GM10847 (cell line): ENCODE results near the gene DPP4.

ENCODE experiments used
- POLR2A ChIP-seq: IDR thresholded peaks from 2 replicates; pipeline ENCODE4 v1.6.1; 2011; ENCODE audit not compliant: insufficient read length; ENCODE audit errors: extremely low read depth

Gene DPP4

GRCh38 chr2:162072181-162072702 is 1.8 kb downstream of the DPP4 start:
- no peak for TF ChIP-seq POLR2A

DNA sequence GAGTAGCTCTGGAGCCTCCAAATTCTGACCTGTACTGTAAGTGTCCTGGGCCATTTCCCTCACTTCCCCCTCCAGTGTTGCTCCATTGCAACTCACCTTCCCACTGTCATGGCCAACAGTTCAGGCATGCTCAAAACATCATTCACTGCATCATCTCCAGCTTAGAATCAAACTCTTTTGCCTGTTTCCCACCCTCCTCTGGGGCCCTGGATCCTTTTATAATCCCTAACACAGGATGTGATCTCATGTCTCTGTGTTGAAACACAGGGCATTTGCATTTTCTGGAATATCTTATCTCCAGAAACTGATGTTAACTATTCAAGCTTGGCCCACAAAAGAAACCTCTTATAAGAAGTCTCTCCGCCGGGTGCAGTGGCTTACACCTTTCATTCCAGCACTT is 3.0 kb downstream of the DPP4 start:
- TF ChIP-seq POLR2A, result no peak

GRCh38 chr2:162070228-162070936 is 3.6 kb downstream of the DPP4 start:
- no peak for TF ChIP-seq POLR2A

DNA sequence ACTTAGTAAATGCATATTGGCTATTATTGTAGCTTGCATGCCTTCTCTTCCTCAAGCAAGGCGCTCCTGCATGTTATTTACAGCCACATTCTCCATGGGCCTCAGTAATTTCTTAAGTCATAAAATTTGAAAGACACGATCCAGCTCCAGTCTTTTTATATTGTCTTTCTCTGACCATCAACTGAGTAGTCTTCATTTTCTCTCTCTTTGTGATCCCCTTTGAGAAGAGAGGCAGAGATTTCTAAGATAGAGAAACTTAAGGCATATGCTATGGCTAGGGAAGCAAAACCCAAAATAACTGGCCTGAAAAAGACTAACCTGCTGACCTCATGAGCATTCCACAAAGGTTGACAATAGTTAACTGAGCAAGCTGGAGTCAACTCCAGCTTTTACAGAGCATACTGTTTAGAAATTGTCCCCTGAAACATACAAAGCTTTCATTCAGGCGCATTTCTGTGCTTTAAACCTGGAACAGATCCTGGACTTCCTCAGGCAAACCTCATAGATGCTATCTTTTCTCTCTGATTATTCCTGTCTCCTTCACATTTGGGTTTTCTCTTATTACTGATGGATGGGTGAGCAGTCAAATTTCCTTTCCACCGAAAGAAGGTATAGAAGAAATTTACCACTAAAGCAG is 4.6 kb downstream of the DPP4 start:
- TF ChIP-seq POLR2A, result no peak

DNA sequence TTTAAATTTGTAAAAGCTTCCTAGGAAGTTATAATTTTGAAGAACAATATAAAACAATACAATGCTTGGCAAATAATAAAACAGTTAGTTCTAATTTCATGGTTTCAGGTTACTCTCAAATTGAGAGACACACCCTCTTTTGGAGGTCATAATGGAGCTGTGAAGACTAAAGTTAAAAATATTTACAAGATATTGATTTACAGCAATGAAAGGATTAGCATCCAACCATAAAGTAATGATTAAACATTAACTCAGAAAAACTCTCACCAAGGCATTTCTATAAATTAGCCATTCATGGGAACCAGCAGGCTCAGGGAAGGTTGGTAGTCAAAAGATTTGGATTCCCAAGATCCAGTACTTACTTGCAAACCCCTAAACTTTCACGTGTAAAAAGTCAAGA is 6.4 kb downstream of the DPP4 start:
- TF ChIP-seq POLR2A, result no peak

- TF ChIP-seq POLR2A, result no peak
Observed at GRCh38 chr2:162065767-162066166, 8.2 kb downstream of the DPP4 start.

DNA sequence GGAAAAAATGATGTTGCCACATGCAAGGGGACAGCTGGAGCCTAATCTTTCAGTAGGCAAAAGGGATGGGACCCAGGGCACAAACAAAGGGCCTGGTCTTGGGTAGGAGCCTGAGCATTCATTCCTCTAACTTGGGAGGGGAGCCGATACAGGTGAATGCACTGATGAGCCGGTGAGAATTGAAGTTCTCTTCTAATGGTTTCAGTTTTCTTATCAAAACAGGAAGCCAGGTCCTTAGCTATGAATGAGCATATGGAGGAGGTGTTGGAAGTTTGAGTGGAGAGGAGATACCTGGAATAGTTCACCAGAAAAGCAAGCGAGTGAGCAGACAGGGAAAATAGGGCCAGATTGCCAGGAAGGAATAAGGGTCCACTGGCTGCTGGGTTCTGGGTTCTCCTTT is 10.1 kb downstream of the DPP4 start:
- TF ChIP-seq POLR2A, result no peak

DNA sequence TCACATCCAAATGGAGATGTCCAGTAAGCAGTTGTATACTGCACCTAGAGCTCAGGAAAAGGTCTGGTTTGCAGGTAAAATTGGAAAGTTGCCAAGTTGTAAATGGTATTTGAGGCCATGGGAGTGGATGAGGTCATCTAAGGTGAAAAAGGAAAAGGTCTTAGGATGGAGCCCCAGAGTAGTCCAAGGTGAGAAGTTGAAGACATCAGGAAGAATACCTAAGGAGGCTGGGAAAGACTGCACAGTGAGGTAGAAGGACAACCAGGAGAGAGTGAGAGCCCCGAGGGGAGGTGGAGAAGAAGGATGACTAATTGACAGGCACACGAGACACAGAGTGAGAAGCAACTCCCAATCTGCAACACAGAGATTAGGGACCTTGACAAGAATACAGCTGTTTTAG is 10.7 kb downstream of the DPP4 start:
- no peak for TF ChIP-seq POLR2A

DNA sequence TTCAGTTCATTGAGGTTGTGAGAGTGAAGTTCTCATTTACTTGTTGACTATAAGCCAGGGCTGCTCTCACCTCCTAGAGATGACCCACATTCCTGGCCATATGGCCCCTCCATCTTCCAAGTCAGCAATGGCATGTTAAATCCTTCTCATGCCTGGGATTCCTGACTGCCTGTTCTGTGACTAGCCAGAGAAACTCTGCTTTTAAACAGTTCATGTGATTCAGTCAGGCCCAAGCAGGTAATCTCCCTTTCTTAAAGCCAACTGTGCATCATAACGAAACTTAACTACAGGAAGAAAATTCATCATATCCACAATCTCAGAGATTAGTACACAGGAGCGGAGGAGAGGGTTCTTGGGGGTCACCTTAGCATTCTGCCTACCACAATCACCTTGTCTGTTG is 11.5 kb downstream of the DPP4 start:
- TF ChIP-seq POLR2A, result no peak

GRCh38 chr2:162061021-162061420 is 13.0 kb downstream of the DPP4 start:
- TF ChIP-seq POLR2A, result no peak

- TF ChIP-seq POLR2A, result no peak
Observed at GRCh38 chr2:162060532-162060931, 13.5 kb downstream of the DPP4 start.

DNA sequence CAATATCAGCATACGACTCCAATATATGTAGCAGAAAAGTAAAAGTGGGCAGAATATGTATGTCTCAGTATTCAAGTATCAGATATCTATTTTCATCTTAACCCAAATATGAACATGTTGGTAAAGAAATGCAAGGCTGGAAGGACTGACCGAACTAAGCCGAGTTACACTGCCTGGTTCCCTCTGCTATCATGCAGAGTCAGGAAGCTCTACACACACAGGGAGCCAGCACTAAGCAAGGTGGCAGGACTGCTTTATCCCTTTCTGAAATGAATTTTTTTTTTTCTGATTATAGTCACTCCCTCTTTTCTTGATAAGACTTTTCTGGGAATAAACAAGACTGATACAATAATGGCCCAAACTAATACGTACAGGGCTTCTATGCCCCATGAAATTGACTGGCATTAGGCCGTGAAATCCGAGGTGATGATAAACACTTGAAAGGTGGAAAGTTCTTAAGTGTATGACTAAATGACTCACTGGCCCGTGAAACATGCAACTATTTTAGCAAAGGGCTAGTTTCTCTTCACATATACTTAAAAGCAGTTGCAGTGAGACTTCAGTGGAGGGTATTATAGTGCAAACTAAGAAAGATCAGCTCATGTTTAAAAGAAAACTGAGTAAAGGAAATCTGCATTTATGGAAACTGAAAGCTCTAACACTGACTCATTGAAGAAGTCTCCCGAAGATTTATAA is 14.9 kb downstream of the DPP4 start:
- no peak for TF ChIP-seq POLR2A

DNA sequence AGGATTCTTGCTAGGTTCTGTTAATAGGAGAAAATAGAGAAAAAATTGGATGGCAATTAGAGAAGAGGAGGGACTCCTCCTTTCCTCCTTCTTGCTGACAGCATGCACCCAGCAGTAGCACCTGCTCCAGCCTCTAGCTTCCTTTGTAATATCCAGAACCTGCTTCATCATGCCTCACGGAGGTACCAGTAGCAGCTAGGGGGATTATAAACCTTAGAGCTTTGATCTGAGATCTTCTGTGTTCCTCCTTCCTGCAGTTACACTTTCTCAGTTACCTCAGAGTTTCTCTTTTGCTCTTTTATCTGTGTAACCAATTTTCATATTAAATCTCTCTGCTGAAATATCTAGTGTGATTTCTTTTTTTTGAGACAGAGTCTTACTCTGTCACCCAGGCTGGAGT is 16.6 kb downstream of the DPP4 start:
- no peak for TF ChIP-seq POLR2A

DNA sequence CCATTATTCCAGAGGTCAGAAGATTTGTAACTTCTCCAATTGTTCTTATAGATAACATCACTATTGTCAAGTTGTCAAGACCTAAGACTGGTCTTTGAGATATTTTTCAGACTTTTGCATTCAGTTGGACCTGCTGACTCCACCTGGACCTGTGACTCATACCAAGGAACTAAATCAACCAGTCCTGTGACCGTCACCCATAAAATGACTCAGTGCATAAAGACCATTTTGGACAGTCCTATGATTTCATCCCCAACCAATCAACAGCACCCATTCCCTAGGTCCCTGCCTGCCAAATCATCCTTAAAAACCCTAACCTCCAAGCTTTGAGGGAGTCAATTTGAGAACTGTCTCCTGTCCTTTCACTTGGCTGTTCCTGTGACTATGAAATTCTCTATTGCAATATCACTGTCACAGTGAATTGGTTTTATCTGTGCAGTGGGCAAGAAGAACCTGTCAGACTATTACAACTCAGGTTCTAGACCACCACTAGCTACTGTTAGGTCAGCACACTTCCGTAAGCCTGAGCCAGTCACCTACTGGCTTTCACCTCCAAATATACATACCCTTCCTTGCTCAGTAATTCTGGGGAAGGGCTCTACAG is 17.1 kb downstream of the DPP4 start:
- TF ChIP-seq POLR2A, result no peak

DNA sequence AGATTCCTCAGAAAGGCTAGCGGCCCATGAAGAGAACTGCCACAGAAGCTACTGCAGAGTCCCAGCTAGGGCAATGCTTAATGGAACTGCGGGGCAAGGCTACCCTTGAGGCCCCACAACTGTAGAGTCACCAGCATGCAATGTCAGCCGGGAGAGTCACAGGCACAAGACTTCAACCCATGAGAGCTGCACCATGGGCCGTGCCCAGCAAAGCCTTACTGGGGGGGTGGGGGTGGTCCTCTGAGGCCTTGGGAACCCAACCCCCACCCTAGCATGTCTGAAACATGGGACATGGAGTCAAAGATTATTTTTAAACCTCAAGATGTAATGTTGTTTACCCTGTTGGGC is 20.2 kb downstream of the DPP4 start:
- TF ChIP-seq POLR2A, result no peak
